ENCODE data around the gene CASP3. TPM values are rescaled to one million over a fixed set of nuclear protein-coding genes. Genes with fewer than 3 reads are reported as not detected.

Gene CASP3
- total RNA-seq, 1 experiment from 2014 or later = 11.4 TPM

DNA sequence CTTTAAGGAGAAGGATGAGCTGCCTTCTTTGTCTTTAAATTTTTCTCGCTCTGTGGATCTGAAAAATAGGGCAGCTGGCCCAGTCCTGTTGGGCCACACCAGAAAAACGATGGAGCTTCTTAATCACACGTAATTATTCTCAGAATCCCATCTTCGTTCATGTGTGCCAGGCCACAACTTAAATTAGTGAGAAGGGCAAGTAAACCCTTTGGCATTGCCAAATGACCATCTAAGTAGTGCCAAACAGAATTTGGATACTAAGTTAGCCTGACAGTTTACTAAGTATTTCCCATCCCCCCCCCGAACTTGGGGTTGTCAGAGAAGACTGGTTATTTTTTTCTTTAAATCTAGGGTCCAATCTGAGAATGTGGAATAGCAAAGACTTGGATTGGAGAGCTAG is 62.0 kb downstream of the CASP3 start:
- Histone ChIP-seq H3K9ac (ENCODE audit: low read length) (no peak overlapping the region), H2AFZ (ENCODE audit: low read depth, low read length, poor library complexity, severe bottlenecking) (no peak overlapping the region), H4K20me1 (ENCODE audit: insufficient read depth) (no peaks in the 10 kb centered on the region), H3K4me1 (ENCODE audit: control insufficient read depth in 1 of 2, insufficient read depth in 2 of 2, low read length in 2 of 2) (no peaks in the 10 kb centered on the region), H3K4me3 (replicated peaks in 1 of 2; ENCODE audit: low read depth in 1 of 2, low read length in 2 of 2) (no peak overlapping the region), H3K36me3 (ENCODE audit: control insufficient read depth in 1 of 2, insufficient read depth in 2 of 2, low read length in 2 of 2) (no peaks in the 10 kb centered on the region), H3K9me2 (ENCODE audit: insufficient read depth) (no peaks in the 10 kb centered on the region), H3K9me3 (ENCODE audit: control insufficient read depth in 1 of 2, insufficient read depth in 1 of 2, low read depth in 1 of 2, low read length in 2 of 2) (no peaks in the 10 kb centered on the region), H3K4me2 (ENCODE audit: low read length) (no peak overlapping the region), H3K79me2 (ENCODE audit: insufficient read depth, low read length) (no peaks in the 10 kb centered on the region), H3K27me3 (ENCODE audit: insufficient read depth, low read length) (no peaks in the 10 kb centered on the region), H3K27ac (ENCODE audit: low read depth, low read length) (no peak overlapping the region)
- DNase-seq (ENCODE audit: low read depth, low spot score) (no peak), ATAC-seq (no peak)
- TF ChIP-seq ZFX (IDR thresholded peaks at IDR 0.05) = no peak
- TF ChIP-seq ZBTB33 (IDR thresholded peaks at IDR 0.05; ENCODE audit: extremely low read depth, insufficient replicate concordance, low read length) = no peak
- TF ChIP-seq EGR1 (IDR thresholded peaks at IDR 0.05; ENCODE audit: low read depth) = no peak
- TF ChIP-seq FOSL1 (IDR thresholded peaks at IDR 0.05; ENCODE audit: low read depth) = no peak
- no peak for TF ChIP-seq JUND (IDR thresholded peaks at IDR 0.05)
- no peak for TF ChIP-seq ELF1 (IDR thresholded peaks at IDR 0.05; ENCODE audit: borderline replicate concordance, low read depth)
- no peak for TF ChIP-seq YY1 (IDR thresholded peaks at IDR 0.05; ENCODE audit: extremely low read depth, insufficient replicate concordance, low read depth, low read length)
- TF ChIP-seq, protein P1, sequence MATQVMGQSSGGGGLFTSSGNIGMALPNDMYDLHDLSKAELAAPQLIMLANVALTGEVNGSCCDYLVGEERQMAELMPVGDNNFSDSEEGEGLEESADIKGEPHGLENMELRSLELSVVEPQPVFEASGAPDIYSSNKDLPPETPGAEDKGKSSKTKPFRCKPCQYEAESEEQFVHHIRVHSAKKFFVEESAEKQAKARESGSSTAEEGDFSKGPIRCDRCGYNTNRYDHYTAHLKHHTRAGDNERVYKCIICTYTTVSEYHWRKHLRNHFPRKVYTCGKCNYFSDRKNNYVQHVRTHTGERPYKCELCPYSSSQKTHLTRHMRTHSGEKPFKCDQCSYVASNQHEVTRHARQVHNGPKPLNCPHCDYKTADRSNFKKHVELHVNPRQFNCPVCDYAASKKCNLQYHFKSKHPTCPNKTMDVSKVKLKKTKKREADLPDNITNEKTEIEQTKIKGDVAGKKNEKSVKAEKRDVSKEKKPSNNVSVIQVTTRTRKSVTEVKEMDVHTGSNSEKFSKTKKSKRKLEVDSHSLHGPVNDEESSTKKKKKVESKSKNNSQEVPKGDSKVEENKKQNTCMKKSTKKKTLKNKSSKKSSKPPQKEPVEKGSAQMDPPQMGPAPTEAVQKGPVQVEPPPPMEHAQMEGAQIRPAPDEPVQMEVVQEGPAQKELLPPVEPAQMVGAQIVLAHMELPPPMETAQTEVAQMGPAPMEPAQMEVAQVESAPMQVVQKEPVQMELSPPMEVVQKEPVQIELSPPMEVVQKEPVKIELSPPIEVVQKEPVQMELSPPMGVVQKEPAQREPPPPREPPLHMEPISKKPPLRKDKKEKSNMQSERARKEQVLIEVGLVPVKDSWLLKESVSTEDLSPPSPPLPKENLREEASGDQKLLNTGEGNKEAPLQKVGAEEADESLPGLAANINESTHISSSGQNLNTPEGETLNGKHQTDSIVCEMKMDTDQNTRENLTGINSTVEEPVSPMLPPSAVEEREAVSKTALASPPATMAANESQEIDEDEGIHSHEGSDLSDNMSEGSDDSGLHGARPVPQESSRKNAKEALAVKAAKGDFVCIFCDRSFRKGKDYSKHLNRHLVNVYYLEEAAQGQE (IDR thresholded peaks at IDR 0.05; ENCODE audit: low read depth) = no peak
- no peak for TF ChIP-seq POLR2A (IDR thresholded peaks at IDR 0.05; ENCODE audit: borderline replicate concordance, extremely low read depth, insufficient read depth, insufficient read length)
- TF ChIP-seq RAD21 (IDR thresholded peaks at IDR 0.05; ENCODE audit: low read depth) = no peak
- TF ChIP-seq EZH2phosphoT487 (IDR thresholded peaks at IDR 0.05; ENCODE audit: borderline replicate concordance) = no peak
- TF ChIP-seq SP1 (IDR thresholded peaks at IDR 0.05; ENCODE audit: low read depth) = no peak
- no peak for TF ChIP-seq SIN3A (IDR thresholded peaks at IDR 0.05; ENCODE audit: low read depth)
- TF ChIP-seq CBX3 (IDR thresholded peaks at IDR 0.05; ENCODE audit: low read depth) = no peak
- TF ChIP-seq, protein P2, sequence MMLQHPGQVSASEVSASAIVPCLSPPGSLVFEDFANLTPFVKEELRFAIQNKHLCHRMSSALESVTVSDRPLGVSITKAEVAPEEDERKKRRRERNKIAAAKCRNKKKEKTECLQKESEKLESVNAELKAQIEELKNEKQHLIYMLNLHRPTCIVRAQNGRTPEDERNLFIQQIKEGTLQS (IDR thresholded peaks at IDR 0.05) = no peak
- no peak for TF ChIP-seq ZNF274 (IDR thresholded peaks at IDR 0.05; ENCODE audit: low read depth, low read length)
- no peak for TF ChIP-seq POLR2AphosphoS5 (IDR thresholded peaks at IDR 0.05; ENCODE audit: low read depth, low read length)
- no TSS peak for BruUV-seq (replicated peaks)
- ChIA-PET RAD21 (ENCODE audit: low non-redundant PET in 1 of 2, low total read pairs in 2 of 2, uncharacterized antibody in 2 of 2, unreplicated experiment in 2 of 2) (no interaction called here), POLR2A (no interaction called here), CTCF (no interaction called here)
- intact Hi-C loops (cut with micrococcal nuclease) = no loop called here

Measured in HCT116 (cell line).